ENCODE data around the gene ANXA11. TPM values are rescaled to one million over a fixed set of nuclear protein-coding genes. Genes with fewer than 3 reads are reported as not detected.

ANXA11 gene
- polyA plus RNA-seq, 1 donor from 2014 or later = not detected

DNA sequence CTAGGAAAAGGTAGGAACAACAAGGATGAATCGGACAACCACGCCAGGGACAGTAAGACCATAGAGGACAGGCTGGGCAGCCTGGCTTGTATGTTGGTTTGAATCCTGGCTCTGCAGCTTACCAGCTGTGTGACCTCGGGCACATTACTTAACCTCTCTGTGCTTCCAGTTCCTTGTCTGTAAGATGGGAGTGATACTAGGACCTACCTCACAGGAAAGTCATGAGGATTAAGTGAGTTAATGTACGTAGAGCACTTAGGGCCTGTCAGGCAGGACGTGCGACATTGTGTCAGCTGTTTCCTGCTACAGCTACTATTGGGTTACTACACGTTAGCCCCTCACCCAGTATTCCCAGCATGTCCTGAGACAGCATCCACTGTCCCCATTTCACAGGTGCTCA, 40.7 kb downstream of the ANXA11 start:
- Histone ChIP-seq H3K9me2 (ENCODE audit: insufficient read depth, low read length) (no peaks in the 10 kb centered on the region), H4K20me1 (ENCODE audit: insufficient read depth) (no peaks in the 10 kb centered on the region), H2AFZ (ENCODE audit: low read depth, low read length) (no peak overlapping the region), H3K27ac (ENCODE audit: low read length) (no peak overlapping the region), H3K4me3 (ENCODE audit: low read length) (no peak overlapping the region), H3K9ac (ENCODE audit: low read length) (no peak overlapping the region), H3K4me2 (ENCODE audit: low read length) (no peak overlapping the region), H3K79me2 (replicated peaks; ENCODE audit: insufficient read depth, low read length) (no peaks in the 10 kb centered on the region), H3K9me3 (ENCODE audit: low read length) (no peaks in the 10 kb centered on the region), H3K36me3 (ENCODE audit: insufficient read depth, low read length) (no peaks in the 10 kb centered on the region), H3K27me3 (ENCODE audit: insufficient read depth, low read depth, low read length) (no peaks in the 10 kb centered on the region), H3F3A (ENCODE audit: insufficient read depth, low read length, poor library complexity, severe bottlenecking) (no peaks in the 10 kb centered on the region)
- TF ChIP-seq SMC3 (conservative IDR thresholded peaks at IDR 0.05; ENCODE audit: poor library complexity) (no peak), TAF1 (IDR thresholded peaks at IDR 0.05; ENCODE audit: low read depth) (no peak), POLR2AphosphoS5 (IDR thresholded peaks at IDR 0.05) (no peak), MXI1 (conservative IDR thresholded peaks at IDR 0.05; ENCODE audit: poor library complexity, severe bottlenecking) (no peak), EP300 (conservative IDR thresholded peaks at IDR 0.05; ENCODE audit: poor library complexity, severe bottlenecking) (no peak), EZH2 (IDR thresholded peaks at IDR 0.05; ENCODE audit: borderline replicate concordance, insufficient read depth, low read length, poor library complexity, severe bottlenecking) (no peak), RAD21 (conservative IDR thresholded peaks at IDR 0.05) (no peak)
- TF ChIP-seq, protein P1, sequence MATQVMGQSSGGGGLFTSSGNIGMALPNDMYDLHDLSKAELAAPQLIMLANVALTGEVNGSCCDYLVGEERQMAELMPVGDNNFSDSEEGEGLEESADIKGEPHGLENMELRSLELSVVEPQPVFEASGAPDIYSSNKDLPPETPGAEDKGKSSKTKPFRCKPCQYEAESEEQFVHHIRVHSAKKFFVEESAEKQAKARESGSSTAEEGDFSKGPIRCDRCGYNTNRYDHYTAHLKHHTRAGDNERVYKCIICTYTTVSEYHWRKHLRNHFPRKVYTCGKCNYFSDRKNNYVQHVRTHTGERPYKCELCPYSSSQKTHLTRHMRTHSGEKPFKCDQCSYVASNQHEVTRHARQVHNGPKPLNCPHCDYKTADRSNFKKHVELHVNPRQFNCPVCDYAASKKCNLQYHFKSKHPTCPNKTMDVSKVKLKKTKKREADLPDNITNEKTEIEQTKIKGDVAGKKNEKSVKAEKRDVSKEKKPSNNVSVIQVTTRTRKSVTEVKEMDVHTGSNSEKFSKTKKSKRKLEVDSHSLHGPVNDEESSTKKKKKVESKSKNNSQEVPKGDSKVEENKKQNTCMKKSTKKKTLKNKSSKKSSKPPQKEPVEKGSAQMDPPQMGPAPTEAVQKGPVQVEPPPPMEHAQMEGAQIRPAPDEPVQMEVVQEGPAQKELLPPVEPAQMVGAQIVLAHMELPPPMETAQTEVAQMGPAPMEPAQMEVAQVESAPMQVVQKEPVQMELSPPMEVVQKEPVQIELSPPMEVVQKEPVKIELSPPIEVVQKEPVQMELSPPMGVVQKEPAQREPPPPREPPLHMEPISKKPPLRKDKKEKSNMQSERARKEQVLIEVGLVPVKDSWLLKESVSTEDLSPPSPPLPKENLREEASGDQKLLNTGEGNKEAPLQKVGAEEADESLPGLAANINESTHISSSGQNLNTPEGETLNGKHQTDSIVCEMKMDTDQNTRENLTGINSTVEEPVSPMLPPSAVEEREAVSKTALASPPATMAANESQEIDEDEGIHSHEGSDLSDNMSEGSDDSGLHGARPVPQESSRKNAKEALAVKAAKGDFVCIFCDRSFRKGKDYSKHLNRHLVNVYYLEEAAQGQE (IDR thresholded peaks at IDR 0.05; ENCODE audit: borderline replicate concordance) = no peak
- TF ChIP-seq, protein P2, sequence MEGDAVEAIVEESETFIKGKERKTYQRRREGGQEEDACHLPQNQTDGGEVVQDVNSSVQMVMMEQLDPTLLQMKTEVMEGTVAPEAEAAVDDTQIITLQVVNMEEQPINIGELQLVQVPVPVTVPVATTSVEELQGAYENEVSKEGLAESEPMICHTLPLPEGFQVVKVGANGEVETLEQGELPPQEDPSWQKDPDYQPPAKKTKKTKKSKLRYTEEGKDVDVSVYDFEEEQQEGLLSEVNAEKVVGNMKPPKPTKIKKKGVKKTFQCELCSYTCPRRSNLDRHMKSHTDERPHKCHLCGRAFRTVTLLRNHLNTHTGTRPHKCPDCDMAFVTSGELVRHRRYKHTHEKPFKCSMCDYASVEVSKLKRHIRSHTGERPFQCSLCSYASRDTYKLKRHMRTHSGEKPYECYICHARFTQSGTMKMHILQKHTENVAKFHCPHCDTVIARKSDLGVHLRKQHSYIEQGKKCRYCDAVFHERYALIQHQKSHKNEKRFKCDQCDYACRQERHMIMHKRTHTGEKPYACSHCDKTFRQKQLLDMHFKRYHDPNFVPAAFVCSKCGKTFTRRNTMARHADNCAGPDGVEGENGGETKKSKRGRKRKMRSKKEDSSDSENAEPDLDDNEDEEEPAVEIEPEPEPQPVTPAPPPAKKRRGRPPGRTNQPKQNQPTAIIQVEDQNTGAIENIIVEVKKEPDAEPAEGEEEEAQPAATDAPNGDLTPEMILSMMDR (IDR thresholded peaks at IDR 0.05; ENCODE audit: poor library complexity, severe bottlenecking) = no peak

DNA sequence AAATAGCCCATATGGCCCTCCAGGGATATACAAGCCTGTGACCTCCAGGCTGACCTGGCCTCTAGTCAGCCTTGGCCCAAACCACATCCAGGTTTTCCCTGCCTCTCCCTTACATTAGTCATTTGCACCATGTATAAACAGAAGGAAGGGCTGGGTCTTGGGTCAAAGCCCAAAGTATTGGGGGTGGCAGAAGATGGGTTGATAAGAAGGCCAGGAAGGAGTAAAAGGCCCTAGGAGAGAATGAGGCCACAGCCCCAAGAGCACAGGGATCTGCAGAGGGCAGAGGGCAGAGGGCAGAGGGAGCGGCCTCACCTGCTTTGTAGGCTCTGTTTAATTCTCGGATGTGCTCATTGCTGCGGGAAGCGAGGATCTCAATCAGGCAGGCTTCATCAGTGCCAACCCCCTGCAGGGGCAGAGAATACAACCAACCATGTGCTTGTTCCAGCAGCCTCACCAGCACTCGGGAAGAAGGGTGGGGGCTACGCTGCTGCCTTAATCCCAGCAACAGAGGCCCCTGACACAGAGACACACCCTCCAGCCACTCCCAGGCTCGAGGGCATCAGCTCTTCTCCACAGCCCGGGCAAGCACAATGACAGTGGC, 41.5 kb downstream of the ANXA11 start:
- H3K4me2 ChIP-seq (ENCODE audit: low read length) = no peak overlapping the region
- H4K20me1 ChIP-seq (ENCODE audit: insufficient read depth) = no peaks in the 10 kb centered on the region
- no peak overlapping the region for H3K9ac ChIP-seq (ENCODE audit: low read length)
- no peak for TF ChIP-seq POLR2AphosphoS5 (IDR thresholded peaks at IDR 0.05)
- no peak for TF ChIP-seq MXI1 (conservative IDR thresholded peaks at IDR 0.05; ENCODE audit: poor library complexity, severe bottlenecking)
- TF ChIP-seq EP300 (conservative IDR thresholded peaks at IDR 0.05; ENCODE audit: poor library complexity, severe bottlenecking) = no peak
- TF ChIP-seq, protein P2 (IDR thresholded peaks at IDR 0.05; ENCODE audit: poor library complexity, severe bottlenecking) = no peak
- TF ChIP-seq SMC3 (conservative IDR thresholded peaks at IDR 0.05; ENCODE audit: poor library complexity) = no peak
- TF ChIP-seq EZH2 (IDR thresholded peaks at IDR 0.05; ENCODE audit: borderline replicate concordance, insufficient read depth, low read length, poor library complexity, severe bottlenecking) = no peak
- TF ChIP-seq, protein P1 (IDR thresholded peaks at IDR 0.05; ENCODE audit: borderline replicate concordance) = no peak
- no peak for TF ChIP-seq TAF1 (IDR thresholded peaks at IDR 0.05; ENCODE audit: low read depth)
- TF ChIP-seq RAD21 (conservative IDR thresholded peaks at IDR 0.05) = no peak
- H3K9me3 ChIP-seq (ENCODE audit: low read length) = no peaks in the 10 kb centered on the region
- no peaks in the 10 kb centered on the region for H3K27me3 ChIP-seq (ENCODE audit: insufficient read depth, low read depth, low read length)
- no peaks in the 10 kb centered on the region for H3K36me3 ChIP-seq (ENCODE audit: insufficient read depth, low read length)
- no peaks in the 10 kb centered on the region for H3K79me2 ChIP-seq (replicated peaks; ENCODE audit: insufficient read depth, low read length)
- no peaks in the 10 kb centered on the region for H3K9me2 ChIP-seq (ENCODE audit: insufficient read depth, low read length)
- H3F3A ChIP-seq (ENCODE audit: insufficient read depth, low read length, poor library complexity, severe bottlenecking) = no peaks in the 10 kb centered on the region
- no peak overlapping the region for H3K27ac ChIP-seq (ENCODE audit: low read length)
- H3K4me3 ChIP-seq (ENCODE audit: low read length) = no peak overlapping the region
- H2AFZ ChIP-seq (ENCODE audit: low read depth, low read length) = no peak overlapping the region
